T-cell (primary cell): Measurements from ENCODE around the gene FIZ1. TPM values are rescaled to one million over a fixed set of nuclear protein-coding genes. Genes with fewer than 3 reads are reported as not detected.
"Not testable (repeated sequence)": the region's sequence is repeated elsewhere in the genome, so short reads cannot be mapped to it uniquely, and the experiment has no call there.

Source experiments
- ATAC-seq, 4 experiments: fragments of 200-7000 bp in 3 of 4; fragments of 150-1000 bp in 1 of 4; cut with Tn5 transposase; replicated peaks in 1 of 4; 1 replicate in 3 of 4; 2 replicates in 1 of 4; pipeline ENCODE4 v1.10.0; 2021; ENCODE audit warnings: moderate library complexity in 3 of 4, mild to moderate bottlenecking in 2 of 4, moderate number of reproducible peaks in 1 of 4
- CTCF ChIA-PET, 2 donors: fragments of 300-600 bp; sonication (Branson Sonifier 250); formaldehyde crosslinking; loops; one replicate each; lab custom pipeline; 2022; ENCODE audit warnings: antibody characterized with exemption in 2 of 2; lab: Charles Lee
- POLR2A ChIA-PET, 2 donors: fragments of 300-600 bp; sonication (Branson Sonifier 250); formaldehyde crosslinking; loops; one replicate each; lab custom pipeline; 2022; ENCODE audit warnings: antibody characterized with exemption in 2 of 2; lab: Charles Lee
- DNase-seq, 35 experiments: peaks; one replicate each; pipeline versions ENCODE4 v3.0.0 to v3.0.0-alpha.2; 2013 to 2023
- H3K27ac ChIP-seq: one replicate; pipeline ENCODE4 v1.5.1; 2013; ENCODE audit warnings: low read length
- H3K27me3 ChIP-seq, 2 experiments: replicated peaks in 1 of 2; 1 replicate in 1 of 2; 2 replicates in 1 of 2; pipeline versions ENCODE4 v1.6.1 to v1.7.0; 2013; ENCODE audit warnings: low read length in 1 of 2, mixed read lengths in 1 of 2; ENCODE audit not compliant: control insufficient read depth in 2 of 2, insufficient read depth in 2 of 2; ENCODE audit errors: extremely low read depth in 1 of 2
- H3K36me3 ChIP-seq, 2 donors: 1 replicate in 1 of 2; 2 replicates in 1 of 2; pipeline versions ENCODE4 v1.6.1 to v1.7.0; 2013; ENCODE audit warnings: low read length in 1 of 2; ENCODE audit not compliant: control insufficient read depth in 2 of 2, insufficient read depth in 1 of 2; ENCODE audit errors: extremely low read depth in 1 of 2
- H3K4me1 ChIP-seq, 2 experiments: 1 replicate in 1 of 2; 2 replicates in 1 of 2; pipeline versions ENCODE4 v1.6.1 to v1.7.0; 2013; ENCODE audit warnings: low read length in 2 of 2, mixed read lengths in 1 of 2; ENCODE audit not compliant: insufficient read depth in 2 of 2, control insufficient read depth in 1 of 2; ENCODE audit errors: extremely low read depth in 1 of 2
- H3K4me3 ChIP-seq, 2 donors: 1 replicate in 1 of 2; 2 replicates in 1 of 2; pipeline versions ENCODE4 v1.5.1 to v1.7.0; 2013; ENCODE audit warnings: mild to moderate bottlenecking in 2 of 2, low read length in 1 of 2, moderate library complexity in 1 of 2; ENCODE audit not compliant: control insufficient read depth in 1 of 2; ENCODE audit errors: extremely low read depth in 1 of 2
- H3K9me3 ChIP-seq: 2 replicates; pipeline ENCODE4 v1.7.0; 2013
- H3K27ac Mint-ChIP-seq, 2 donors: one replicate each; pipeline ENCODE4 v1.8.0; 2020 to 2021; ENCODE audit warnings: mild to moderate bottlenecking in 2 of 2, mixed read lengths in 2 of 2
- H3K27me3 Mint-ChIP-seq, 2 donors: one replicate each; pipeline ENCODE4 v1.8.0; 2021 to 2022; ENCODE audit warnings: mixed read lengths in 2 of 2
- H3K36me3 Mint-ChIP-seq: one replicate; pipeline ENCODE4 v1.8.0; 2021; ENCODE audit warnings: mixed read lengths
- H3K4me1 Mint-ChIP-seq, 3 donors: one replicate each; pipeline ENCODE4 v1.8.0; 2020 to 2022; ENCODE audit warnings: mixed read lengths in 3 of 3, mild to moderate bottlenecking in 1 of 3
- H3K4me3 Mint-ChIP-seq, 3 donors: one replicate each; pipeline ENCODE4 v1.8.0; 2020 to 2022; ENCODE audit warnings: mild to moderate bottlenecking in 3 of 3, mixed read lengths in 3 of 3, moderate library complexity in 3 of 3
- H3K9me3 Mint-ChIP-seq, 3 donors: one replicate each; pipeline ENCODE4 v1.8.0; 2020 to 2022; ENCODE audit warnings: mixed read lengths in 3 of 3
- WGBS: methylation state at CpG from one replicate; pipeline ENCODE4 v1.1.5; 2013; ENCODE audit warnings: missing lambda C conversion rate; ENCODE audit not compliant: insufficient coverage; 5-methylcytosine and 5-hydroxymethylcytosine counted together
- total RNA-seq, 35 experiments: library from RNA in 6 of 35; stranded (reverse) in 6 of 35; fragments of 120-200 nt in 1 of 35; gene quantifications; one replicate each; pipeline versions ENCODE4 v1.2.1 to v1.2.4 and lab custom pipeline; 2013 to 2026

Gene FIZ1
- total RNA-seq, 5 donors from 2014 or later (not counting 1 experiment from before 2014, with no cell fraction given): 9.8 to 27.7 (median 19.0) TPM

- no peaks in the 10 kb centered on the region for H3K9me3 ChIP-seq
- H3K27me3 Mint-ChIP-seq: no peaks in the 10 kb centered on the region
- 29% methylated on average over 18 of the region's 20 CpGs for WGBS
- H3K4me3 ChIP-seq: peak overlapping the region; percentile 71 to 75
- H3K27ac Mint-ChIP-seq: peak overlapping the region; percentile 87 to 94
- no peaks in the 10 kb centered on the region for H3K36me3 ChIP-seq
- H3K36me3 Mint-ChIP-seq: peaks cover 13% of the 10 kb centered on the region
- peak overlapping the region; percentile 75 for H3K27ac ChIP-seq
- ChIA-PET CTCF (interaction anchor here in 1 of 2 donors (0.6 kb wide), 1 partner anchor 439 kb away, joined by 3 read pairs; no protein-coding TSS in a partner anchor), POLR2A (interaction anchor here in 1 of 2 donors (0.7 kb wide), 1 partner anchor 76 kb away, joined by 10 read pairs; no protein-coding TSS in a partner anchor)
- peak in 4 of 35 experiments; percentile 8 to 29 (median 19) for DNase-seq
- H3K27me3 ChIP-seq: no peaks in the 10 kb centered on the region
- H3K4me1 Mint-ChIP-seq: peaks cover 19 to 26% (median 19%) of the 10 kb centered on the region in 3 donors
- peaks cover 6 to 23% of the 10 kb centered on the region in 2 experiments for H3K4me1 ChIP-seq
- H3K9me3 Mint-ChIP-seq: peaks cover 0 to 2% (median 0%) of the 10 kb centered on the region in 3 donors
- ATAC-seq: peak; percentile 25 to 55 (median 38)
- peak overlapping the region; percentile 81 to 89 (median 83) for H3K4me3 Mint-ChIP-seq
Measured at GRCh38 chr19:55579766-55580621, 19.3 kb downstream of the FIZ1 start.

- ChIA-PET POLR2A (no interaction called here), CTCF (no interaction called here)
- ATAC-seq (no peak), DNase-seq (no peak)
- Mint-ChIP-seq H3K4me1 (peaks cover 19 to 25% (median 19%) of the 10 kb centered on the region in 3 donors), H3K4me3 (peak overlapping the region; percentile 81 to 89 (median 83)), H3K9me3 (peaks cover 0 to 2% (median 0%) of the 10 kb centered on the region in 3 donors), H3K27ac (peak overlapping the region; percentile 87 to 94), H3K36me3 (peaks cover 13% of the 10 kb centered on the region), H3K27me3 (no peaks in the 10 kb centered on the region)
- no peaks in the 10 kb centered on the region for H3K36me3 ChIP-seq
- no peaks in the 10 kb centered on the region for H3K27me3 ChIP-seq
- no peak overlapping the region for H3K4me3 ChIP-seq
- H3K9me3 ChIP-seq: no peaks in the 10 kb centered on the region
- H3K4me1 ChIP-seq: peaks cover 6 to 23% of the 10 kb centered on the region in 2 experiments
- 97% methylated on average over 79 of the region's 90 CpGs for WGBS
- peak overlapping the region; percentile 75 for H3K27ac ChIP-seq
Measured at GRCh38 chr19:55578761-55579747, 20.3 kb downstream of the FIZ1 start.

- H3K27me3 ChIP-seq: no peaks in the 10 kb centered on the region
- H3K9me3 ChIP-seq: no peaks in the 10 kb centered on the region
- H3K4me3 ChIP-seq: no peak overlapping the region
- POLR2A ChIA-PET: no interaction called here
- 98% methylated on average over 64 of the region's 83 CpGs for WGBS
- Mint-ChIP-seq H3K4me3 (no peak overlapping the region), H3K9me3 (peaks cover 0 to 2% (median 0%) of the 10 kb centered on the region in 3 donors), H3K4me1 (peaks cover 19 to 25% (median 19%) of the 10 kb centered on the region in 3 donors), H3K27ac (no peak overlapping the region), H3K36me3 (peaks cover 13% of the 10 kb centered on the region), H3K27me3 (no peaks in the 10 kb centered on the region)
- no peaks in the 10 kb centered on the region for H3K36me3 ChIP-seq
- DNase-seq (no peak), ATAC-seq (no peak)
- H3K4me1 ChIP-seq: peaks cover 6 to 23% of the 10 kb centered on the region in 2 experiments
- no peak overlapping the region for H3K27ac ChIP-seq
- CTCF ChIA-PET: no interaction called here
Measured at GRCh38 chr19:55578031-55578760, 21.1 kb downstream of the FIZ1 start.

GRCh38 chr19:55576746-55577145 lies 22.6 kb downstream of the FIZ1 start:
- DNase-seq (no peak), ATAC-seq (no peak)
- no peak overlapping the region for H3K27ac Mint-ChIP-seq
- POLR2A ChIA-PET: no interaction called here
- H3K27me3 ChIP-seq: no peaks in the 10 kb centered on the region
- 90% methylated on average over 2 of the region's 5 CpGs for WGBS
- no peaks in the 10 kb centered on the region for H3K9me3 ChIP-seq
- H3K9me3 Mint-ChIP-seq: peaks cover 0 to 2% (median 0%) of the 10 kb centered on the region in 3 donors
- peak overlapping the region in 1 of 3 donors; percentile 6 for H3K4me3 Mint-ChIP-seq
- H3K36me3 Mint-ChIP-seq: peaks cover 13% of the 10 kb centered on the region
- H3K36me3 ChIP-seq: no peaks in the 10 kb centered on the region
- H3K4me1 ChIP-seq: peaks cover 6 to 21% of the 10 kb centered on the region in 2 experiments
- CTCF ChIA-PET: no interaction called here
- peaks cover 14 to 19% (median 15%) of the 10 kb centered on the region in 3 donors for H3K4me1 Mint-ChIP-seq
- H3K4me3 ChIP-seq: no peak overlapping the region
- H3K27ac ChIP-seq: no peak overlapping the region
- no peaks in the 10 kb centered on the region for H3K27me3 Mint-ChIP-seq

- H3K4me3 ChIP-seq, H3K36me3 ChIP-seq, H3K9me3 Mint-ChIP-seq, H3K4me1 Mint-ChIP-seq, DNase-seq, H3K27me3 ChIP-seq, H3K9me3 ChIP-seq, H3K27me3 Mint-ChIP-seq, H3K27ac ChIP-seq, H3K4me1 ChIP-seq, H3K27ac Mint-ChIP-seq, H3K36me3 Mint-ChIP-seq, H3K4me3 Mint-ChIP-seq, POLR2A ChIA-PET, ATAC-seq: not testable (repeated sequence)
- no CpG with 5 or more reads among the region's 6 CpGs for WGBS
- CTCF ChIA-PET: interaction anchor here in 1 of 2 donors (0.6 kb wide), 2 partner anchors 26 to 1164 kb away, joined by 3 read pairs; partner anchors contain the start of gene FIZ1
Measured at GRCh38 chr19:55573929-55574328, 25.4 kb downstream of the FIZ1 start.
